Measurements from ENCODE around the gene MGAT4D. TPM values are rescaled to one million over a fixed set of nuclear protein-coding genes. Genes with fewer than 3 reads are reported as not detected.

The MGAT4D gene
- total and polyA plus RNA-seq, 2 donors (not counting 1 experiment from before 2014, with no cell fraction given): not detected

- H3K27ac Mint-ChIP-seq: no peak overlapping the region
- DNase-seq (no peak), ATAC-seq (ENCODE audit: low read depth) (no peak)
- no peaks in the 10 kb centered on the region for H3K79me2 ChIP-seq (ENCODE audit: control insufficient read depth, insufficient read depth, low read length)
- no CpG with 5 or more reads among the region's 2 CpGs for WGBS (ENCODE audit: insufficient coverage)
- H2AFZ ChIP-seq (ENCODE audit: insufficient read depth, low read depth, low read length, poor library complexity, severe bottlenecking): no peak overlapping the region
- no peak overlapping the region for H3K4me3 ChIP-seq (ENCODE audit: control extremely low read depth in 1 of 5, extremely low read depth in 1 of 5, insufficient read depth in 1 of 5, low read depth in 2 of 5, low read length in 4 of 5)
- CTCF ChIA-PET: no interaction called here
- peaks cover 14% of the 10 kb centered on the region for H3K27me3 Mint-ChIP-seq
- intact Hi-C loops (cut with micrococcal nuclease): no loop called here
- H3K4me2 ChIP-seq (replicated peaks; ENCODE audit: low read depth, low read length, poor library complexity, severe bottlenecking): no peak overlapping the region
- no peaks in the 10 kb centered on the region for H3K9me3 Mint-ChIP-seq (ENCODE audit: insufficient read depth)
- H3K9me3 ChIP-seq (ENCODE audit: control extremely low read depth in 1 of 3, control insufficient read depth in 2 of 3, insufficient read depth in 1 of 3, low read length in 2 of 3): no peaks in the 10 kb centered on the region
- no peak overlapping the region for H3K9ac ChIP-seq (ENCODE audit: low read length)
- H3K4me1 ChIP-seq (ENCODE audit: control insufficient read depth in 2 of 2, insufficient read depth in 2 of 2, low read length in 2 of 2): no peaks in the 10 kb centered on the region
- no peaks in the 10 kb centered on the region for H4K20me1 ChIP-seq (ENCODE audit: control insufficient read depth, insufficient read depth, low read length, poor library complexity, severe bottlenecking)
- no peaks in the 10 kb centered on the region for H3K4me1 Mint-ChIP-seq
- POLR2A ChIA-PET: no interaction called here
- no peak overlapping the region for H3K4me3 Mint-ChIP-seq
- TF ChIP-seq EZH2 (IDR thresholded peaks at IDR 0.05; ENCODE audit: borderline replicate concordance, insufficient read depth, low read depth, low read length, poor library complexity, severe bottlenecking): no peak
- TF ChIP-seq CTCF (IDR thresholded peaks at IDR 0.05): no peak
- no peak overlapping the region for H3K27ac ChIP-seq (ENCODE audit: low read length in 2 of 2)
- no peaks in the 10 kb centered on the region for H3K27me3 ChIP-seq (replicated peaks in 1 of 4; ENCODE audit: control extremely low read depth in 1 of 4, control insufficient read depth in 3 of 4, insufficient read depth in 4 of 4, low read length in 3 of 4)
- no peaks in the 10 kb centered on the region for H3K36me3 ChIP-seq (replicated peaks in 1 of 2; ENCODE audit: control extremely low read depth in 1 of 2, control insufficient read depth in 1 of 2, extremely low read depth in 1 of 2, insufficient read depth in 2 of 2, low read length in 1 of 2)
These were observed 98.0 kb downstream of the MGAT4D start for GRCh38 chr4:140400111-140400510.

- no peaks in the 10 kb centered on the region for H3K27me3 ChIP-seq (replicated peaks in 1 of 4; ENCODE audit: control extremely low read depth in 1 of 4, control insufficient read depth in 3 of 4, insufficient read depth in 4 of 4, low read length in 3 of 4)
- no peaks in the 10 kb centered on the region for H3K36me3 ChIP-seq (replicated peaks in 1 of 2; ENCODE audit: control extremely low read depth in 1 of 2, control insufficient read depth in 1 of 2, extremely low read depth in 1 of 2, insufficient read depth in 2 of 2, low read length in 1 of 2)
- TF ChIP-seq EZH2 (IDR thresholded peaks at IDR 0.05; ENCODE audit: borderline replicate concordance, insufficient read depth, low read depth, low read length, poor library complexity, severe bottlenecking): no peak
- TF ChIP-seq CTCF (IDR thresholded peaks at IDR 0.05): no peak
- ChIA-PET POLR2A (no interaction called here), CTCF (no interaction called here)
- ATAC-seq (ENCODE audit: low read depth) (no peak), DNase-seq (no peak)
- no peak overlapping the region for H3K4me3 ChIP-seq (ENCODE audit: control extremely low read depth in 1 of 5, extremely low read depth in 1 of 5, insufficient read depth in 1 of 5, low read depth in 2 of 5, low read length in 4 of 5)
- H3K9ac ChIP-seq (ENCODE audit: low read length): no peak overlapping the region
- Mint-ChIP-seq H3K4me3 (no peak overlapping the region), H3K9me3 (ENCODE audit: insufficient read depth) (no peaks in the 10 kb centered on the region), H3K4me1 (no peaks in the 10 kb centered on the region), H3K27me3 (peaks cover 14% of the 10 kb centered on the region), H3K27ac (no peak overlapping the region)
- no peaks in the 10 kb centered on the region for H3K9me3 ChIP-seq (ENCODE audit: control extremely low read depth in 1 of 3, control insufficient read depth in 2 of 3, insufficient read depth in 1 of 3, low read length in 2 of 3)
- intact Hi-C loops (cut with micrococcal nuclease): no loop called here
- no peaks in the 10 kb centered on the region for H3K79me2 ChIP-seq (ENCODE audit: control insufficient read depth, insufficient read depth, low read length)
- no peak overlapping the region for H2AFZ ChIP-seq (ENCODE audit: insufficient read depth, low read depth, low read length, poor library complexity, severe bottlenecking)
- no CpG with 5 or more reads among the region's 5 CpGs for WGBS (ENCODE audit: insufficient coverage)
- no peak overlapping the region for H3K27ac ChIP-seq (ENCODE audit: low read length in 2 of 2)
- no peaks in the 10 kb centered on the region for H3K4me1 ChIP-seq (ENCODE audit: control insufficient read depth in 2 of 2, insufficient read depth in 2 of 2, low read length in 2 of 2)
- no peaks in the 10 kb centered on the region for H4K20me1 ChIP-seq (ENCODE audit: control insufficient read depth, insufficient read depth, low read length, poor library complexity, severe bottlenecking)
- H3K4me2 ChIP-seq (replicated peaks; ENCODE audit: low read depth, low read length, poor library complexity, severe bottlenecking): no peak overlapping the region
These were observed 102.4 kb downstream of the MGAT4D start for GRCh38 chr4:140395668-140396067.

Other genes with a start within 250 kb of the MGAT4D start
- 18.4 and 19.2 TPM in 2 replicates for gene SCOC, start 124.6 kb downstream of the MGAT4D start, total RNA-seq
- 4.6 and 7.3 TPM in 2 replicates for gene SCOC, start 124.6 kb downstream of the MGAT4D start, polyA plus RNA-seq
- 0.15 TPM in 1 of 2 replicates, not detected in the other for gene CLGN, start 70.6 kb downstream of the MGAT4D start, total RNA-seq
- 0.09 TPM in 1 of 2 replicates, not detected in the other for gene CLGN, start 70.6 kb downstream of the MGAT4D start, polyA plus RNA-seq
- 23.4 and 25.3 TPM in 2 replicates for gene ELMOD2, start 25.9 kb upstream of the MGAT4D start, total RNA-seq
- gene ELMOD2, start 25.9 kb upstream of the MGAT4D start, polyA plus RNA-seq: 2.2 and 4.8 TPM in 2 replicates
- gene UCP1, start 70.7 kb upstream of the MGAT4D start, total RNA-seq: not detected in 2 replicates
- not detected in 2 replicates for gene UCP1, start 70.7 kb upstream of the MGAT4D start, polyA plus RNA-seq